DND-41 (cell line): ENCODE results near the gene NEGR1.

Experiments used
- ATAC-seq: fragments of 200-7000 bp; cut with Tn5 transposase; 3 replicates; pipeline ENCODE4 v1.9.1; 2021; ENCODE audit warnings: low read depth; ENCODE audit not compliant: insufficient read depth
- DNase-seq: peaks from one replicate; pipeline ENCODE4 v3.0.0-alpha.2; 2020
- H2AFZ ChIP-seq: 2 replicates; pipeline ENCODE4 v1.6.0; 2012; ENCODE audit warnings: low read depth, low read length
- H3K27ac ChIP-seq: 2 replicates; pipeline ENCODE4 v1.5.1; 2012; ENCODE audit warnings: low read length, inconsistent platforms
- H3K27me3 ChIP-seq: fragments of 200-600 bp; sonication (generic); 2 replicates; pipeline ENCODE4 v1.6.0; 2012; ENCODE audit warnings: low read length, mild to moderate bottlenecking, inconsistent platforms; ENCODE audit not compliant: insufficient read depth, poor library complexity
- H3K36me3 ChIP-seq: 2 replicates; pipeline ENCODE4 v1.5.1; 2012; ENCODE audit warnings: low read length, inconsistent platforms; ENCODE audit not compliant: insufficient read depth
- H3K4me1 ChIP-seq: 2 replicates; pipeline ENCODE4 v1.5.1; 2012; ENCODE audit warnings: mild to moderate bottlenecking, low read length; ENCODE audit not compliant: insufficient read depth
- H3K4me2 ChIP-seq: 2 replicates; pipeline ENCODE4 v1.6.0; 2012; ENCODE audit warnings: mild to moderate bottlenecking, moderate library complexity, low read length, inconsistent platforms; ENCODE audit not compliant: insufficient read depth
- H3K4me3 ChIP-seq, 2 experiments: fragments of 200-600 bp in 1 of 2; shearing (Covaris generic) in 1 of 2; 2 replicates each; pipeline ENCODE4 v1.5.1; 2012 to 2016; ENCODE audit warnings: inconsistent platforms in 2 of 2, low read length in 2 of 2, mild to moderate bottlenecking in 2 of 2, low read depth in 1 of 2, moderate library complexity in 1 of 2
- H3K79me2 ChIP-seq: 2 replicates; pipeline ENCODE4 v1.6.0; 2012; ENCODE audit warnings: low read length, inconsistent platforms; ENCODE audit not compliant: insufficient read depth
- H3K9ac ChIP-seq: 2 replicates; pipeline ENCODE4 v1.6.0; 2012; ENCODE audit warnings: low read depth, mild to moderate bottlenecking, inconsistent platforms, low read length, moderate library complexity
- H3K9me3 ChIP-seq: 2 replicates; pipeline ENCODE4 v1.5.1; 2012; ENCODE audit warnings: low read length, moderate library complexity, mild to moderate bottlenecking, inconsistent platforms; ENCODE audit not compliant: insufficient read depth, severe bottlenecking
- H4K20me1 ChIP-seq: 2 replicates; pipeline ENCODE4 v1.6.0; 2012; ENCODE audit warnings: low read length; ENCODE audit not compliant: insufficient read depth
- CTCF ChIP-seq: IDR thresholded peaks from 2 replicates; pipeline ENCODE4 v1.5.1; 2012; ENCODE audit warnings: borderline replicate concordance, low read length, moderate library complexity, mild to moderate bottlenecking; ENCODE audit not compliant: poor library complexity, severe bottlenecking; ENCODE audit errors: extremely low read depth
- EZH2 ChIP-seq: IDR thresholded peaks from 3 replicates; pipeline ENCODE4 v1.6.1; 2012; ENCODE audit warnings: borderline replicate concordance, low read depth, mild to moderate bottlenecking, moderate library complexity, low read length, inconsistent platforms; ENCODE audit not compliant: severe bottlenecking

Gene NEGR1

GRCh38 chr1:72003092-72003491, 279.2 kb downstream of the NEGR1 start:
- Histone ChIP-seq H3K36me3 (no peaks in the 10 kb centered on the region), H3K4me3 (no peak overlapping the region), H4K20me1 (no peaks in the 10 kb centered on the region), H3K9me3 (no peaks in the 10 kb centered on the region), H2AFZ (no peak overlapping the region), H3K27me3 (no peaks in the 10 kb centered on the region), H3K4me1 (no peaks in the 10 kb centered on the region), H3K27ac (no peak overlapping the region), H3K79me2 (no peaks in the 10 kb centered on the region), H3K9ac (no peak overlapping the region), H3K4me2 (no peak overlapping the region)
- DNase-seq = no peak
- ATAC-seq = no peak
- TF ChIP-seq CTCF = no peak
- TF ChIP-seq EZH2 = no peak

- Histone ChIP-seq H3K9ac (no peak overlapping the region), H3K36me3 (no peaks in the 10 kb centered on the region), H3K4me3 (no peak overlapping the region), H3K9me3 (no peaks in the 10 kb centered on the region), H2AFZ (no peak overlapping the region), H3K4me2 (no peak overlapping the region), H3K79me2 (no peaks in the 10 kb centered on the region), H4K20me1 (no peaks in the 10 kb centered on the region), H3K27ac (no peak overlapping the region), H3K27me3 (no peaks in the 10 kb centered on the region), H3K4me1 (no peaks in the 10 kb centered on the region)
- no peak for ATAC-seq
- no peak for DNase-seq
- TF ChIP-seq CTCF (no peak), EZH2 (no peak)
Observed at GRCh38 chr1:72000809-72001208, 281.5 kb downstream of the NEGR1 start.

- TF ChIP-seq EZH2 = no peak
- TF ChIP-seq CTCF = no peak
- Histone ChIP-seq H3K9me3 (no peaks in the 10 kb centered on the region), H3K4me2 (no peak overlapping the region; the same call in 1 of the 2 replicates), H4K20me1 (no peaks in the 10 kb centered on the region), H3K27me3 (no peaks in the 10 kb centered on the region), H3K4me1 (peaks cover 21% of the 10 kb centered on the region), H3K79me2 (no peaks in the 10 kb centered on the region), H3K27ac (peak overlapping the region; percentile 55), H3K36me3 (no peaks in the 10 kb centered on the region), H3K4me3 (no peak overlapping the region), H2AFZ (0 out of 2 replicates have a peak overlapping the region, but pooled peaks have one; percentile 47), H3K9ac (no peak overlapping the region)
- ATAC-seq (peak; percentile 90), DNase-seq (peak; percentile 17)
Observed at GRCh38 chr1:71994646-71995045, 287.7 kb downstream of the NEGR1 start.

- H3K9me3 ChIP-seq = no peaks in the 10 kb centered on the region
- H3K4me2 ChIP-seq = no peak overlapping the region
- DNase-seq (no peak), ATAC-seq (no peak)
- TF ChIP-seq CTCF = no peak
- TF ChIP-seq EZH2 = no peak
- H3K4me1 ChIP-seq = no peaks in the 10 kb centered on the region
- no peak overlapping the region for H3K9ac ChIP-seq
- no peak overlapping the region for H3K4me3 ChIP-seq
- no peaks in the 10 kb centered on the region for H3K79me2 ChIP-seq
- no peaks in the 10 kb centered on the region for H3K36me3 ChIP-seq
- no peak overlapping the region for H3K27ac ChIP-seq
- H3K27me3 ChIP-seq = no peaks in the 10 kb centered on the region
- no peaks in the 10 kb centered on the region for H4K20me1 ChIP-seq
- H2AFZ ChIP-seq = no peak overlapping the region
Observed at GRCh38 chr1:71987181-71987580, 295.2 kb downstream of the NEGR1 start.
